HepG2 (cell line): ENCODE data around the gene TANC1. TPM values are rescaled to one million over a fixed set of nuclear protein-coding genes. Genes with fewer than 3 reads are reported as not detected.
A peak's percentile ranks its signal among the peaks of the same experiment; 100 is the strongest.

Experiments used
- AKAP8 ChIP-seq: sonication (generic); formaldehyde crosslinking; IDR thresholded peaks from 2 replicates; pipeline ENCODE4 v1.5.1; 2020; ENCODE audit warnings: mild to moderate bottlenecking, missing genetic modification reagents
- ATF5 ChIP-seq: sonication (generic); formaldehyde crosslinking; IDR thresholded peaks from 2 replicates; pipeline ENCODE4 v1.4.0; 2020; ENCODE audit warnings: mild to moderate bottlenecking, low read depth, missing genetic modification reagents
- ESRRA ChIP-seq: sonication (generic); formaldehyde crosslinking; IDR thresholded peaks from 2 replicates; pipeline ENCODE4 v1.5.1; 2020; ENCODE audit warnings: mild to moderate bottlenecking, low read depth, missing genetic modification reagents
- IRF9 ChIP-seq: sonication (generic); formaldehyde crosslinking; IDR thresholded peaks from 2 replicates; pipeline ENCODE4 v1.8.0; 2022; ENCODE audit warnings: missing genetic modification reagents, mild to moderate bottlenecking, borderline replicate concordance
- ISL2 ChIP-seq: sonication (generic); formaldehyde crosslinking; IDR thresholded peaks from 2 replicates; pipeline ENCODE4 v1.5.0; 2020; ENCODE audit warnings: missing genetic modification reagents
- KLF11 ChIP-seq: IDR thresholded peaks from 2 replicates; pipeline ENCODE4 v1.6.1; 2016; ENCODE audit warnings: missing compliant biosample characterization
- KLF6 ChIP-seq: IDR thresholded peaks from 2 replicates; pipeline ENCODE4 v1.8.0; 2016; ENCODE audit warnings: missing biosample characterization, missing genetic modification reagents
- KMT2A ChIP-seq: sonication (generic); formaldehyde crosslinking; IDR thresholded peaks from 2 replicates; pipeline ENCODE4 v1.4.0; 2020; ENCODE audit warnings: missing genetic modification reagents
- MAZ ChIP-seq, 2 experiments: sonication (generic) in 1 of 2; formaldehyde crosslinking in 1 of 2; IDR thresholded peaks; 2 replicates each; pipeline versions ENCODE4 v1.5.0 to v1.6.1; 2012 to 2020; ENCODE audit warnings: low read depth in 2 of 2, mild to moderate bottlenecking in 2 of 2, borderline replicate concordance in 1 of 2, improper control_type of control experiment in 1 of 2, low read length in 1 of 2, missing genetic modification reagents in 1 of 2, moderate library complexity in 1 of 2
- PHF5A ChIP-seq: IDR thresholded peaks from one replicate; pipeline ENCODE4 v1.6.1; 2018; ENCODE audit warnings: low read depth, missing genetic modification reagents; ENCODE audit not compliant: unreplicated experiment
- PPARG ChIP-seq: conservative IDR thresholded peaks from 2 replicates; pipeline ENCODE4 v1.6.1; 2016; ENCODE audit warnings: missing biosample characterization, missing genetic modification reagents
- RXRA ChIP-seq: sonication (generic); formaldehyde crosslinking; IDR thresholded peaks from 2 replicates; pipeline ENCODE4 v1.5.1; 2020; ENCODE audit warnings: missing genetic modification reagents
- ZBED4 ChIP-seq: sonication (generic); formaldehyde crosslinking; IDR thresholded peaks from 2 replicates; pipeline ENCODE4 v1.4.0; 2020; ENCODE audit warnings: missing genetic modification reagents, borderline replicate concordance
- ZMYM4 ChIP-seq: sonication (generic); formaldehyde crosslinking; IDR thresholded peaks from 2 replicates; pipeline ENCODE4 v1.8.1; 2023; ENCODE audit warnings: mild to moderate bottlenecking, missing genetic modification reagents
- ZNF235 ChIP-seq: sonication (generic); formaldehyde crosslinking; IDR thresholded peaks from 2 replicates; pipeline ENCODE4 v1.8.1; 2023; ENCODE audit warnings: mild to moderate bottlenecking, missing genetic modification reagents, borderline replicate concordance
- ZNF607 ChIP-seq: sonication (generic); formaldehyde crosslinking; IDR thresholded peaks from 2 replicates; pipeline ENCODE4 v1.5.1; 2020; ENCODE audit warnings: missing genetic modification reagents, mild to moderate bottlenecking, borderline replicate concordance
- ZNF672 ChIP-seq: sonication (generic); formaldehyde crosslinking; IDR thresholded peaks from 2 replicates; pipeline ENCODE4 v1.8.1; 2022; ENCODE audit warnings: missing genetic modification reagents
- ZNF816 ChIP-seq: sonication (generic); formaldehyde crosslinking; IDR thresholded peaks from 2 replicates; pipeline ENCODE4 v1.8.0; 2022; ENCODE audit warnings: missing genetic modification reagents, mild to moderate bottlenecking, borderline replicate concordance
- ZSCAN31 ChIP-seq: sonication (generic); formaldehyde crosslinking; IDR thresholded peaks from 2 replicates; pipeline ENCODE4 v1.5.0; 2020; ENCODE audit warnings: low read depth, mild to moderate bottlenecking, missing genetic modification reagents
- polyA plus RNA-seq, 8 experiments: library from polyadenylated mRNA; depleted of rRNA in 3 of 8; stranded (reverse) in 7 of 8; unstranded in 1 of 8; fragments of >200 nt; fragmentation: Illumina TruSeq in 4 of 8; extraction: Trizol in 4 of 8; gene quantifications; 2 replicates each; pipeline versions ENCODE4 v1.2.1 to v1.2.3, GENCODE V29; 2011 to 2016; ENCODE audit warnings: low read depth in 4 of 8, missing spikeins in 1 of 8, mixed read lengths in 1 of 8; ENCODE audit not compliant: insufficient read depth in 1 of 8
- total RNA-seq, 5 experiments: library from RNA; depleted of rRNA; stranded (reverse); fragments of >200 nt; fragmentation: Illumina TruSeq; extraction: Trizol; gene quantifications; 2 replicates each; pipeline ENCODE4 v1.2.3, GENCODE V29; 2016; ENCODE audit warnings: low read depth in 1 of 5
- TF ChIP-seq, protein P1 (sequence below): sonication (generic); formaldehyde crosslinking; IDR thresholded peaks from 2 replicates; pipeline ENCODE4 v1.9.0; 2022; ENCODE audit warnings: low read depth, missing genetic modification reagents
- TF ChIP-seq, protein P2 (sequence below): sonication (generic); formaldehyde crosslinking; IDR thresholded peaks from 2 replicates; pipeline ENCODE4 v1.4.0; 2020; ENCODE audit warnings: mild to moderate bottlenecking, missing genetic modification reagents

TANC1 gene
- total and polyA plus RNA-seq, 2 of the 13 experiments (the other 11 are each of a cell fraction or from before 2014, with no cell fraction given), result 2.3 to 5.6 TPM

DNA sequence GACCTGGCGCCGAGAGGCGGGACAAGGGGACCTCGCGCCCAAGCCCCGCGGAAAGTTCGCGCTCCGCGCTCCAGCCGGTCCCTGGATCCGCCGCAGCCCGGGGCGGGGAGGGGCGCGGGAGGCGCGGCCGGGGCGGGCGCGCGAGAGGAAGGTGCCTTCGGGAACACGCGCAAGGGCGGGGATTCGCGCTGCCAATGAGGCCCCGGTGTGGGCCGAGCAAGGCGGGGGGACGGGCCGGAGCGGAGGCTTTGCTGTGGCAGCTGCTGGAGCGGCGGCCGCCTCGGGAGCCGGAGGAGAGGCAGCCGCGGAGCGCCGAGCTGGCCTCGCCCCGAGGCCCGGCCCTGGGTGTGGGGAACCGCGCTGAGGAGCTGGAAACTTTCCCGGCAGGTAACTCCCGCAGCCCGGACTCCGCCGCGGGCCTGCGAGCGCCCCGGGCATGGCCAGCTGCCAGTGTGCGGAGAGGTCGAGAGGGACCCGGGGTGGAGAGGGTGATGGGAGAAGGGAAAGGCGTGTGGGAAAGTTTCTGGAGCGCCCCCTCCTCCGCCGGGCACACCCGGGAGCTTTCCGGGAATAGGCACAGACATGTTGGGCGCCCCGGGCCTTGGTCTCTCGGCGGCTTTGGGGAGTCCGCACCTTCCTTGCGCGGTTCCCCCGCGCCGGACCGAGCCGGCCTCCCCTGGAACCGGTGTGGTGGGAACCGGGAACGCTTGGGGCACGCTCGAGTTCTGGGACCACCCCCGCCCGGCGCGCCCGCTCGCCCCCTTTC, at the start of gene TANC1 (continued):
- TF ChIP-seq AKAP8 (CRISPR knock-in tag), result 0 out of 2 replicates have a peak, but pooled peaks have one; percentile 58
- TF ChIP-seq ZSCAN31 (CRISPR knock-in tag), result 0 out of 2 replicates have a peak, but pooled peaks have one; percentile 64
- TF ChIP-seq ZBED4 (CRISPR knock-in tag), result 0 out of 2 replicates have a peak, but pooled peaks have one; percentile 23
- TF ChIP-seq KLF6 (CRISPR knock-in tag), result peak; percentile 40; the same call in 1 of the 2 replicates
- no peak for TF ChIP-seq ATF5 (CRISPR knock-in tag)
- TF ChIP-seq KLF11 (CRISPR knock-in tag), result no peak
- peak; percentile 12 for TF ChIP-seq ISL2 (CRISPR knock-in tag)
- TF ChIP-seq ESRRA (CRISPR knock-in tag), result peak; percentile 32; the same call in 1 of the 2 replicates
- TF ChIP-seq, protein P1, sequence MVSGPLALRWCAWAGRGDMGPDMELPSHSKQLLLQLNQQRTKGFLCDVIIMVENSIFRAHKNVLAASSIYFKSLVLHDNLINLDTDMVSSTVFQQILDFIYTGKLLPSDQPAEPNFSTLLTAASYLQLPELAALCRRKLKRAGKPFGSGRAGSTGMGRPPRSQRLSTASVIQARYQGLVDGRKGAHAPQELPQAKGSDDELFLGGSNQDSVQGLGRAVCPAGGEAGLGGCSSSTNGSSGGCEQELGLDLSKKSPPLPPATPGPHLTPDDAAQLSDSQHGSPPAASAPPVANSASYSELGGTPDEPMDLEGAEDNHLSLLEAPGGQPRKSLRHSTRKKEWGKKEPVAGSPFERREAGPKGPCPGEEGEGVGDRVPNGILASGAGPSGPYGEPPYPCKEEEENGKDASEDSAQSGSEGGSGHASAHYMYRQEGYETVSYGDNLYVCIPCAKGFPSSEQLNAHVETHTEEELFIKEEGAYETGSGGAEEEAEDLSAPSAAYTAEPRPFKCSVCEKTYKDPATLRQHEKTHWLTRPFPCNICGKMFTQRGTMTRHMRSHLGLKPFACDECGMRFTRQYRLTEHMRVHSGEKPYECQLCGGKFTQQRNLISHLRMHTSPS (CRISPR knock-in tag), result peak; percentile 59
- no peak for TF ChIP-seq MAZ (IDR thresholded peaks at IDR 0.05; ENCODE audit: borderline replicate concordance, low read depth, low read length)
- peak; percentile 77 for TF ChIP-seq MAZ (CRISPR knock-in tag; IDR thresholded peaks at IDR 0.05; ENCODE audit: low read depth)
- TF ChIP-seq RXRA (CRISPR knock-in tag), result no peak
- TF ChIP-seq ZNF672 (CRISPR knock-in tag), result no peak
- peak; percentile 47; the same call in 1 of the 2 replicates for TF ChIP-seq ZNF816 (CRISPR knock-in tag)
- 0 out of 2 replicates have a peak, but pooled peaks have one; percentile 54 for TF ChIP-seq ZNF235 (CRISPR knock-in tag)
- peak; percentile 71 for TF ChIP-seq ZMYM4
- TF ChIP-seq, protein P2, sequence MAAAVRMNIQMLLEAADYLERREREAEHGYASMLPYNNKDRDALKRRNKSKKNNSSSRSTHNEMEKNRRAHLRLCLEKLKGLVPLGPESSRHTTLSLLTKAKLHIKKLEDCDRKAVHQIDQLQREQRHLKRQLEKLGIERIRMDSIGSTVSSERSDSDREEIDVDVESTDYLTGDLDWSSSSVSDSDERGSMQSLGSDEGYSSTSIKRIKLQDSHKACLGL, result no peak
- TF ChIP-seq IRF9 (CRISPR knock-in tag), result peak; percentile 80; the same call in 1 of the 2 replicates
- 0 out of 2 replicates have a peak, but pooled peaks have one; percentile 6 for TF ChIP-seq PPARG (CRISPR knock-in tag)
- peak; percentile 90 for TF ChIP-seq ZNF607 (CRISPR knock-in tag)
- peak; percentile 83 for TF ChIP-seq KMT2A (CRISPR knock-in tag)
- TF ChIP-seq PHF5A (CRISPR knock-in tag), result no peak
